ENCODE results near the gene RAP1GAP.
"Not testable (repeated sequence)": the region's sequence is repeated elsewhere in the genome, so short reads cannot be mapped to it uniquely, and the experiment has no call there.

RAP1GAP gene

DNA sequence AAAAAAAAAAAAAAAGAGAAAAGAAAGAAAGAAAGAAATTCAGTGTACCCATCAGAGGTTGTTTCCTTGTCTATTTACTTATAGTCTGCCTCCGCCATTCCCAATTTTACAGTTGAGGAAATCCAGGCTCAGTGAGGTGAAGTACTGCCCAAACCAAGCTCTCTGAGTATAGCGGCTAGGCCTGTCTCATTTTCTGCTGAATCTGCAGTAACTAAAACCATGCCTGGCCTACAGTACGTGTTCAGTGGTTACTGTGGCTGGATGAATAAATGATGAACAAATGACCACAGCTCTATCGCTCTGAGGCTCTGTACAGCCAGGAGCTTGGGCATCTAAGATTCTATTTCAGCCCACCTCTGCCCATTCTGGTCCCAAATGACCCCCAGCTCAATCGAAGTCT, 24.3 kb downstream of the RAP1GAP start:
- FAIRE-seq: no peak
- DNase-seq (ENCODE audit: low spot score): no peak

DNA sequence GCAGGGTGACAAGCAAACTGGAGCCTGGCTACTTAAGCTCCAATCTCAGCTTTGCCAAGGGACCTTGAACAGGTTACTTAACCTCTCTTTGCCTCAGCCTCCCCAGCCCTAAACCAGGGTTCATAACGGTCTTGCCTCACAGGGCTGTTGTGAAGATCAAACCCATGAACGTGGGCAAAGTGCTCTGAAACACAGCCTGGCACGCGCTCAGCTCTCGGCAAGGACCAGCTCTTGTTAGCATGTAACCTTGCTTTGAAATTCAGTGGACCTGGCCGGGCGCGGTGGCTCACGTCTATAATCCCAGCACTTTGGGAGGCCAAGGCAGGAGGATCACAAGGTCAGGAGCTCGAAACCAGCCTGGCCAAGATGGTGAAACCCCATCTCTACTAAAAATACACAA, 24.8 kb downstream of the RAP1GAP start:
- DNase-seq (ENCODE audit: low spot score) (no peak), FAIRE-seq (no peak)

- DNase-seq (ENCODE audit: low spot score): no peak
- no peak for FAIRE-seq
Observed at GRCh38 chr1:21643624-21644023, 25.5 kb downstream of the RAP1GAP start.

- DNase-seq (ENCODE audit: low spot score) (no peak), FAIRE-seq (no peak)
Observed at GRCh38 chr1:21641967-21642739, 27.0 kb downstream of the RAP1GAP start.

- DNase-seq (ENCODE audit: low spot score): no peak
- no peak for FAIRE-seq
Observed at GRCh38 chr1:21641537-21641936, 27.6 kb downstream of the RAP1GAP start.

- FAIRE-seq (no peak), DNase-seq (ENCODE audit: low spot score) (no peak)
Observed at GRCh38 chr1:21641076-21641475, 28.1 kb downstream of the RAP1GAP start.

DNA sequence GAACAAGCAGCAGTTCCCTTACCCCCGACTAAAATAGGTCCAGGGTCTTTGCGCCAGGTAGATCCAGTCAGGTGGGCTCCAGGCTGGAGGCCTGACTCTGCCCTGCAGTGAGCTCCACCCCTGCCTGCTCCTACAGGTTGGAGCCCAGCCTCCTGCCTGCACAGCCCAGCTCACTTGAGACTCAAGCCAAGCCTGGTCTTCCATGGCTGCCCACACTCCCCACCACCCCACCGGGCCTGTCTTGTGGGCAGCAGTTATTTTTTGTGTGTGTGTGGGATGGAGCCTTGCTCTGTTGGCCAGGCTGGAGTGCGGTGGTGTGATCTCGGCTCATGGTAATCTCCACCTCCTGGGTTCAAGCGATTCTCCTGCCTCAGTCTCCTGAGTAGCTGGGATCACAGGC, 28.5 kb downstream of the RAP1GAP start:
- DNase-seq (ENCODE audit: low spot score): no peak
- no peak for FAIRE-seq

- DNase-seq (ENCODE audit: low spot score): peak; percentile 63
- FAIRE-seq: no peak
Observed at GRCh38 chr1:21639594-21640041, 29.5 kb downstream of the RAP1GAP start.

DNA sequence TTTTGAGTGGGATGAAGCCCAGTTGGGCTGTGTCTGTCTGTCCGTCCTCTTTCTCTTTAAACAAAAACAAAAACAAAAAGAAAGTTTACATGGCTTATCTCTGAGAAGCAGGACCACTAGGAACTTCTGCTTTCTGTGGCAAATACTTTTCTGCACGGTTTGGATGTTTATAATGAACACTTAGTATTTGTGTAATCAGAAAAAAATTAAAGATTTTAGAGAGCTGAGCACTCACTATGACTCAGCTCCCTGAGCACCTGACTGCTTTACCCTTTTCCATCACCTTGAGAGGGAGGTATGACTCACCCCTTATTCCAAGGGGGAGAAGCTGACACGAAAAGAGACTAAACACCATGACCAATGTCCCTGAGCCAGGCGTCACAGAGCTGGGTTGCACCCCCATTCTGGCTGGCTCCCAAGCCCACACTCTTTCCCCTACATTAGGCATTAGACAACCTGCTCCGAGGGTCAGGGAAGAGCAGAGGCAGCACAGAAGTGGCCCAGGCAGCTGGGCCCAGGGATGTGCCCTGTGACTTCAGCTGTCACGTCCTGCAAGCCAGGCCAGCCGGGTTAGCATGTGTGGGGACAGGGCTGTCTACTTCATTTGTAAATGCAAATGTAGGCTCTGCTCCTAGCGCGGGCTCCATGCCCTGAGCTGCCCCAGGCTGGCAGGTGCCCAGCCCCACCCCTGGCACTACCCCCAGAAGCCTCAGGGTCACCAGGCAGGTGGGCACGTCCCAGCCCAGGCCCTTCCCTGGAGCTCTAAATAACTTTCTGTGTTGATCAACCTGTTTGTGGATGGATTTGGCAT, 30.4 kb downstream of the RAP1GAP start:
- no peak for FAIRE-seq
- peak; percentile 85 for DNase-seq (ENCODE audit: low spot score)

- no peak for FAIRE-seq
- no peak for DNase-seq (ENCODE audit: low spot score)
Observed at GRCh38 chr1:21637514-21637913, 31.6 kb downstream of the RAP1GAP start.

- DNase-seq (ENCODE audit: low spot score): no peak
- no peak for FAIRE-seq
Observed at GRCh38 chr1:21636029-21636428, 33.1 kb downstream of the RAP1GAP start.

DNA sequence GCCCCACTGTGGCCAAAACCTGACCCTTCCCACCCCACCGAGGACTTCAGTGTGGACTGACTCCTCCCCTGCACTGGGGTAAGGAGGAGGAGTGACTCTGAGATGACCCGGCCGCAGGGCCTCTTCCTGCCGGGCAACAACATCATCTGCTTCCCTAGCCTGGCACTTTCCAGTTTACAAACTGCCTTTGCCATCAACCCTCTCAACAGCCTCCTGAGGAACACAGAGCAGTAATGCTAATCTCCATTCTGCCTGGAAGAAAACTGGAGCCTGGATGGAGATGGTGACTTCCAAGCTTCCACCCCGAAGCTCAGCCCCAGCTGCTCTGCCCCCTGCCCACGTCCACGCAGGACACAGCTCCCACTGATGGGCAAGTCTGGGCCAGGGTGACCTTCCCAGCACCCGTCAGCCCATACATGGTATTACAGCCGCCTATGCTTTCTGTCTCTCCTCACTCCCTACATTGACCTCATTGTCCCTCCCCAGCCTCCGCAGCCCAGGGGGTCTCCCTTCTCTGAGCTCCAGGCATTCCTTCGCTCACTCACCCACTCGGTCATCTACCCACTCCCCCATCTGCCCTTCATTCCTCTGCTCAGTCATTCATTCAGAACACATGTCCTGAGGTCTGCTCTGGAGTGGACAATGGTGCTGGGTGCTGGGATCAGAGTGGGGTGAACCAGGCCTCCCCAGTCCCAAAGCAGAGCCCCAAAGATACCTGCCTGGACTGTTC, 34.2 kb downstream of the RAP1GAP start:
- DNase-seq (ENCODE audit: low spot score) (no peak), FAIRE-seq (no peak)

- FAIRE-seq (no peak), DNase-seq (ENCODE audit: low spot score) (no peak)
Observed at GRCh38 chr1:21633992-21634805, 35.0 kb downstream of the RAP1GAP start.

DNA sequence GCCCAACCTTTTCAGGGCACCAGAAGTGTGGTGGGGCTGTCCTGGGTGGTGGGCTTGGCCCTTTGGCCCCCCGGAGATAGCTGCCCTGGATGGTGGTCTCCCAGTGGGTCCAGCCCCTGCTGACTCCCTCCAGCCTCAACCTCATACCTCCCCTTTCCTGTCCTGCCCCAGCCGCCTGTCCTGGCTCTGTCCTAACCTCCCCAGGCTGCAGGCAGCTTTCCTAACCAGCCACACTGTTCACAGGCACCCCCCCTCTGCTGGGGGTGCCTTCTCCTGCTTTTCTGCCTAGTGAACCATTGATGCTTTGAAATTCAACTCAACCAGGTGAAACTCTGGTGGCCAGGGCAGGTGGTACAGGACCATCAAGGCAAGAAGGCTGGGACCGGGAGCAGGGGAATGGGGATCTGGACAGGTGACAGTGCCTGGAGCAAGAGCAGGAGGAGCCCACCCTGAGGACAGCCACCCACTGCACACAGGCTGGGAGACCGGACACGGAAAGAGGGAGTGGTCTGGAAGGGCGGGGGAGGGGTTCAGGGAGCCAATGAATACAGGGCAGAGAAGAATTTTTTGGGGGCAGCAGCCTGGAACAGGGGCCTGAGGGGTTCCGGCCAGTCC, 35.9 kb downstream of the RAP1GAP start:
- no peak for DNase-seq (ENCODE audit: low spot score)
- FAIRE-seq: no peak

DNA sequence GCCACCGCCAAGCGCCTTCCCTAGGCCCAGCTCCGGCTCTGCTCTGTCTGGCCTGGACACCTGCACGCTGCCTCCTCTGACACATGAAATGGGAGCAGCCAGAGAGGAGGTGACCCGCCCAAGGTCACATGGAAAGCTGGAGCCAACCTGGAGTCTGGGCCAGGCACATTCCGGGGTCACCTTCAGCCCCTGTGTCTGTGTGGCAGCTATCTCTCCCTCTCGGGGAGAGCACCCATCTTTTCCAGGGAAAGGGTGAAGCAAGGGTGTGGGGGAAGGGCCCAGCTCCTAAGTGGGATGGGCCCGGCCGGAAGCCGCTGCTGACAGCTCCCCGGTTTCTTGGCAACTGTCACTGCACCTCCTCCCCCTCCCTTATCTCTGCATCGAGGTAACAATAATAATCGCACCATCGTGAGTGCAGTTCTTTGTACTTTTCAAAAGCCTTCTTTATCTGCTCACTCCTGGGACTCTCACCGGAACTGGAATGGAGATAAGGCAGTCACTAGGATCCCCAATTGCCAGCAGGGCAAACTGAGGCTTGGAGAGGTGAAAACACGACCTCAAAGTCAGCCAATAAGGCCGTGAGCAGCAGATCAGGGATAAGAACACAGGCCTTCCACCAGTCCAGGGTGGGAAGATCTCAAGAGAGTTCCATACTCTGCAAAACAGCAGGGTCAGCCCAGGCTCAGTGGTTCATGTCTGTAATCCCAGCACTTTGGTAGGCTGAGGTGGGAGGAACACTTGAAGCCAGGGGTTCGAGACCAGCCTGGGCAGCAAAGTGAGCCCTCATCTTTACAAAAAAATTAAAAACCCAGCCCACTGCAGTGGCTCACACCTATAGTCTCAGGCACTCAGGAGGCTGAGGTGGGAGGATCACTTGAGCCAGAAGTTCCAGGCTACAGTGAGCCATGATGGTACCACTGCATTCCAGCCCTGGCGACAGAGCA, 36.9 kb downstream of the RAP1GAP start:
- peak; percentile 35 for DNase-seq (ENCODE audit: low spot score)
- FAIRE-seq: no peak

DNA sequence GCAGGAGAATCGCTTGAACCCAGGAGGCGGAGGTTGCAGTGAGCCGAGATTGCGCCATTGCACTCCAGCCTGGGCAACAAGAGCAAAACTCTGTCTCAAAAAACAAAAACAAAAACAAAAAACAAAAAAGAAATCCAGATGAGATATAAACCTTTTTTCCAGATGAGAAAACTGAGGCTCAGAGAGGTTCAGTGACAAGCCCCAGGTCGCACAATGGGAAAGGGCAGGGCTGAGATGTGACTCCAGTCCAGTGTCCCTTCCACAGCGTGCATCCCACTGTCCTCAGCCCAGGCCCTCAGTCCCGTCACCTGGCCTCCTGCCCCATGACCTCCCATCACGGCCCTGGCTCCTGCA, 37.6 kb downstream of the RAP1GAP start:
- DNase-seq (ENCODE audit: low spot score); FAIRE-seq: not testable (repeated sequence)

DNA sequence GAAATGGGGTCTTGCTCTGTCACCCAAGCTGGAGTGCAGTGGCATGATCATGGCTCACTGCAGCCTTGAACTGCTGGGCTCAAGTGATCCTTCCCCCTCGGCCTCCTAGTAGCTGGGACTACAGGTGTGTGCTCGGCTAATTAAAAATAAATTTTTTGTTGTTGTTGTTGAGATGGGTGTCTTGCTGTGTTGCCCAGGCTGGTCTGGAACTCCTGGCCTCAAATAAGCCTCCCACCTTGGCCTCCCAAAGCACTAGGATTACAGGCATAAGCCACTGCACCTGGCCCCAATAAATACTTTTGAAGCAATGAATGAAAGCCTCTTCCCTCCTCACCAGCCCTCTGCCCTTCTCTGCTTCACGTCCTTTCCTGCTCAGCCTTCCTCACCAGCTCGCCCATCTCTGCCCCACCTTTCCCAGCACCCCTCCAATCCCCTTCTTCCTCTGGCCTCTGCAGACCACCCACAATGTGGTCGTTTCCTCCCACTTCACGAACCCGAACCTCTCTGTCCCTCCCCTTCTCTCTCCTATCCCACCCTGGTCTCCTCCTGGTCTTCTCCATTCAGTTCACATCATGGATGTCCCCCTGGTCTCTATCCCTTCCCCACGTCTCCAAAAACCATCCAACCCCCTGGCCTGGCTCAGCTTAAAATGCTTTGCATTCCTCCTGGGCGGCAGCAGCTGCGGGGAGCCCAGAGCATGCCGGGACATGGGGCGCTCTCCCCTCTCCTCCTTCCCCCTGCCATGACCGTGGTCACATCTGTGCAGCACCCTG, 38.4 kb downstream of the RAP1GAP start:
- no peak for FAIRE-seq
- DNase-seq (ENCODE audit: low spot score): no peak

DNA sequence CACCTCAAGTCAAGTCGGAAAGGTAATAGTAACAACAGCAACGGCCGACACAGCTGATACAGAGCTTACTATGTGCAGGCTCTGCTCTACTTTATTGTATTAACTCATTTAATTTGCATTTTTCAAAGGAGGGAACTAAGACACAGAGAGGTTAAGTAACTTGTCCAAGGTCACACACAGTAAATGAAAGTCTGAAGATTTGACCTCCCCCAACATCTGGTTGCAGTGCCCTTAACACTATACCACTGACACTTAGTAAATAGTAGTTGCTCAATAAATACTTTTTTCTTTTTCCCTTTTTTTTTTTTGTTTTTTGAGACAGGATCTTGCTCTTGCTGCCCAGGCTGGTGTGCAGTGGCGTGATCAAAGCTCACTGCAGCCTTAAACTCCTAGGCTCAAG, 39.2 kb downstream of the RAP1GAP start:
- no peak for DNase-seq (ENCODE audit: low spot score)
- FAIRE-seq: no peak
